ENCODE results near the gene DNM3.

The DNM3 gene

GRCh38 chr1:172146141-172146850 is 305.0 kb downstream of the DNM3 start:
- POLR2A ChIA-PET: no interaction called here
- Histone ChIP-seq H3K36me3 (ENCODE audit: control insufficient read depth in 2 of 2, insufficient read depth in 1 of 2, low read length in 2 of 2) (no peaks in the 10 kb centered on the region), H3K9me3 (ENCODE audit: control insufficient read depth, insufficient read depth, low read depth, low read length) (no peaks in the 10 kb centered on the region), H3K4me1 (ENCODE audit: control insufficient read depth, insufficient read depth, low read length) (no peaks in the 10 kb centered on the region), H3K4me3 (ENCODE audit: low read depth, low read length) (no peak overlapping the region), H3K27ac (ENCODE audit: extremely low read depth, low read depth, low read length) (no peak overlapping the region)
- 0 out of 2 replicates have a peak, but pooled peaks have one; percentile 10 for TF ChIP-seq PRDM1 (tag by site-specific recombination; IDR thresholded peaks at IDR 0.05)
- no peak for TF ChIP-seq ZNF416 (tag by site-specific recombination; IDR thresholded peaks at IDR 0.05)
- no peak for TF ChIP-seq MYNN (tag by site-specific recombination; IDR thresholded peaks at IDR 0.05; ENCODE audit: borderline replicate concordance)
- CTCF ChIA-PET: interaction anchor here (0.6 kb wide), 1 partner anchor 256 kb away, joined by 4 read pairs; no protein-coding TSS in a partner anchor

- CTCF ChIA-PET: no interaction called here
- Histone ChIP-seq H3K36me3 (ENCODE audit: control insufficient read depth in 2 of 2, insufficient read depth in 1 of 2, low read length in 2 of 2) (no peaks in the 10 kb centered on the region), H3K4me1 (ENCODE audit: control insufficient read depth, insufficient read depth, low read length) (no peaks in the 10 kb centered on the region), H3K9me3 (ENCODE audit: control insufficient read depth, insufficient read depth, low read depth, low read length) (no peaks in the 10 kb centered on the region), H3K27ac (ENCODE audit: extremely low read depth, low read depth, low read length) (no peak overlapping the region), H3K4me3 (ENCODE audit: low read depth, low read length) (no peak overlapping the region)
- POLR2A ChIA-PET: no interaction called here
- TF ChIP-seq ZNF624 (tag by site-specific recombination; IDR thresholded peaks at IDR 0.05) (no peak), ZNF121 (tag by site-specific recombination; IDR thresholded peaks at IDR 0.05) (no peak), ZNF184 (tag by site-specific recombination; IDR thresholded peaks at IDR 0.05) (no peak), ZNF169 (tag by site-specific recombination; IDR thresholded peaks at IDR 0.05) (no peak), ZNF548 (tag by site-specific recombination; IDR thresholded peaks at IDR 0.05) (no peak), ZNF16 (tag by site-specific recombination; IDR thresholded peaks at IDR 0.05; ENCODE audit: low read depth) (no peak), INSM2 (tag by site-specific recombination; IDR thresholded peaks at IDR 0.05) (no peak), TRIM28 (IDR thresholded peaks at IDR 0.05; ENCODE audit: borderline replicate concordance, low read length) (no peak), ZBTB20 (tag by site-specific recombination; IDR thresholded peaks at IDR 0.05) (no peak), KLF17 (tag by site-specific recombination; IDR thresholded peaks at IDR 0.05) (no peak), ZNF560 (tag by site-specific recombination; IDR thresholded peaks at IDR 0.05; ENCODE audit: borderline replicate concordance) (no peak), KLF10 (tag by site-specific recombination; IDR thresholded peaks at IDR 0.05) (no peak)
Measured at GRCh38 chr1:172147541-172147940, 306.2 kb downstream of the DNM3 start.

- no peaks in the 10 kb centered on the region for H3K36me3 ChIP-seq (ENCODE audit: control insufficient read depth in 2 of 2, insufficient read depth in 1 of 2, low read length in 2 of 2)
- H3K9me3 ChIP-seq (ENCODE audit: control insufficient read depth, insufficient read depth, low read depth, low read length): no peaks in the 10 kb centered on the region
- TF ChIP-seq ZNF837 (tag by site-specific recombination; IDR thresholded peaks at IDR 0.05) (no peak), ZNF133 (tag by site-specific recombination; IDR thresholded peaks at IDR 0.05) (no peak), ZFP41 (tag by site-specific recombination; IDR thresholded peaks at IDR 0.05; ENCODE audit: borderline replicate concordance) (no peak), ZNF211 (tag by site-specific recombination; IDR thresholded peaks at IDR 0.05; ENCODE audit: low read depth) (no peak), SP7 (tag by site-specific recombination; IDR thresholded peaks at IDR 0.05) (no peak)
- no peak overlapping the region for H3K4me3 ChIP-seq (ENCODE audit: low read depth, low read length)
- no peak overlapping the region for H3K27ac ChIP-seq (ENCODE audit: extremely low read depth, low read depth, low read length)
- CTCF ChIA-PET: interaction anchor here (0.6 kb wide), 2 partner anchors 12 to 257 kb away, joined by 3 read pairs; no protein-coding TSS in a partner anchor
- no peaks in the 10 kb centered on the region for H3K4me1 ChIP-seq (ENCODE audit: control insufficient read depth, insufficient read depth, low read length)
- POLR2A ChIA-PET: no interaction called here
Measured at GRCh38 chr1:172148213-172148612, 306.9 kb downstream of the DNM3 start.
